H1 (cell line): ENCODE results near the gene CHMP4A. TPM values are rescaled to one million over a fixed set of nuclear protein-coding genes. Genes with fewer than 3 reads are reported as not detected.

Source experiments
- CBX8 ChIP-seq: fragments of 300-800, 300-1000 bp; sonication (generic); IDR thresholded peaks from 2 replicates; pipeline ENCODE4 v1.7.1; 2016; ENCODE audit warnings: low read depth, low read length, borderline replicate concordance
- CHD7 ChIP-seq: fragments of 300-600 bp; sonication (generic); IDR thresholded peaks from 2 replicates; pipeline ENCODE4 v1.7.1; 2012; ENCODE audit warnings: low read length, moderate library complexity, mild to moderate bottlenecking, inconsistent platforms; ENCODE audit not compliant: insufficient replicate concordance
- EZH2 ChIP-seq: fragments of 200-600 bp; sonication (generic); IDR thresholded peaks from 2 replicates; pipeline ENCODE4 v1.7.1; 2012; ENCODE audit warnings: low read depth, mild to moderate bottlenecking, moderate library complexity, low read length, inconsistent platforms; ENCODE audit not compliant: severe bottlenecking
- FOSL1 ChIP-seq: IDR thresholded peaks from 2 replicates; pipeline ENCODE4 v1.6.1; 2011; ENCODE audit warnings: mild to moderate bottlenecking, low read depth, low read length, moderate library complexity; ENCODE audit not compliant: insufficient read depth
- GTF2F1 ChIP-seq: IDR thresholded peaks from 2 replicates; pipeline ENCODE4 v1.6.1; 2012; ENCODE audit warnings: low read depth, low read length, improper control_type of control experiment, borderline replicate concordance
- KDM1A ChIP-seq: fragments of 200-600, 300-600 bp; sonication (generic); IDR thresholded peaks from 2 replicates; pipeline ENCODE4 v1.7.1; 2016; ENCODE audit warnings: mild to moderate bottlenecking, low read length, borderline replicate concordance
- POU5F1 ChIP-seq: IDR thresholded peaks from 2 replicates; pipeline ENCODE4 v1.6.1; 2011; ENCODE audit warnings: low read depth, mild to moderate bottlenecking, low read length, moderate library complexity
- RNF2 ChIP-seq: fragments of 200-900, 300-1000 bp; sonication (generic); IDR thresholded peaks from 2 replicates; pipeline ENCODE4 v1.7.1; 2016; ENCODE audit warnings: borderline replicate concordance, low read depth, mild to moderate bottlenecking, antibody characterized with exemption, low read length; ENCODE audit not compliant: poor library complexity, severe bottlenecking; ENCODE audit errors: missing control alignments
- SRF ChIP-seq: IDR thresholded peaks from 2 replicates; pipeline ENCODE4 v1.6.1; 2011; ENCODE audit warnings: mild to moderate bottlenecking, low read depth, low read length, moderate library complexity
- USF2 ChIP-seq: IDR thresholded peaks from 2 replicates; pipeline ENCODE4 v1.6.1; 2011; ENCODE audit warnings: low read length, improper control_type of control experiment
- polyA plus RNA-seq, 7 experiments: library from polyadenylated mRNA; depleted of rRNA in 3 of 7; stranded (reverse) in 5 of 7; unstranded in 2 of 7; fragments of >200 nt in 5 of 7; fragments of 200-250 nt in 2 of 7; gene quantifications; 1 replicate in 5 of 7; 2 replicates in 1 of 7; 4 replicates in 1 of 7; pipeline versions ENCODE4 v1.2.1 to v1.2.3, GENCODE V29; 2011 to 2013; ENCODE audit warnings: missing spikeins in 2 of 7, mixed read lengths in 2 of 7
- total RNA-seq: library from RNA; stranded (reverse); fragmentation: NEBNext Ultra II Directional; extraction: Animal tissue kit (Norgen Biotek cat#: 25700); gene quantifications from 2 replicates; pipeline ENCODE4 v1.2.1, GENCODE V29; 2021

Gene CHMP4A
- total and polyA plus RNA-seq, 2 of the 8 experiments (the other 6 are each of a cell fraction or from before 2014, with no cell fraction given), result 32.9 to 37.6 TPM

- TF ChIP-seq CHD7 (no peak), KDM1A (no peak), USF2 (no peak), SRF (no peak), CBX8 (no peak), GTF2F1 (no peak), FOSL1 (no peak), POU5F1 (no peak), EZH2 (no peak), RNF2 (no peak)
Measured at GRCh38 chr14:24172871-24173281, 40.4 kb downstream of the CHMP4A start (continued).
